Small intestine (tissue), 7 donors: Measurements from ENCODE around the gene PRTG. TPM values are rescaled to one million over a fixed set of nuclear protein-coding genes. Genes with fewer than 3 reads are reported as not detected.
"Not testable (repeated sequence)": the region's sequence is repeated elsewhere in the genome, so short reads cannot be mapped to it uniquely, and the experiment has no call there.

Source experiments
- DNase-seq, 2 donors: peaks; one replicate each; pipeline versions ENCODE4 v3.0.0 to v3.0.0-alpha.2; 2013
- FAIRE-seq: peaks from 2 replicates; lab custom pipeline; 2012; peaks lifted over from hg19 to GRCh38; lab: Jason Lieb, UNC
- H3K27ac ChIP-seq, 3 donors: one replicate each; pipeline ENCODE4 v1.5.1; 2013; ENCODE audit warnings: low read length in 2 of 3, mild to moderate bottlenecking in 2 of 3, control low read depth in 1 of 3, inconsistent platforms in 1 of 3, low read depth in 1 of 3, moderate library complexity in 1 of 3
- H3K27me3 ChIP-seq, 3 donors: one replicate each; pipeline ENCODE4 v1.6.1; 2013; ENCODE audit warnings: low read length in 3 of 3, inconsistent platforms in 1 of 3; ENCODE audit not compliant: control insufficient read depth in 3 of 3, insufficient read depth in 3 of 3
- H3K36me3 ChIP-seq, 3 donors: one replicate each; pipeline ENCODE4 v1.6.1; 2013; ENCODE audit warnings: low read length in 3 of 3, inconsistent platforms in 1 of 3, low read depth in 1 of 3, mild to moderate bottlenecking in 1 of 3, moderate library complexity in 1 of 3; ENCODE audit not compliant: control insufficient read depth in 3 of 3, insufficient read depth in 2 of 3
- H3K4me1 ChIP-seq, 3 donors: one replicate each; pipeline ENCODE4 v1.6.1; 2013; ENCODE audit warnings: low read length in 2 of 3, inconsistent platforms in 1 of 3, low read depth in 1 of 3, mild to moderate bottlenecking in 1 of 3, moderate library complexity in 1 of 3; ENCODE audit not compliant: control insufficient read depth in 3 of 3, insufficient read depth in 2 of 3
- H3K4me3 ChIP-seq, 3 donors: one replicate each; pipeline ENCODE4 v1.5.1; 2013; ENCODE audit warnings: low read length in 3 of 3, control low read depth in 1 of 3, inconsistent platforms in 1 of 3, low read depth in 1 of 3, mild to moderate bottlenecking in 1 of 3, moderate library complexity in 1 of 3
- H3K9me3 ChIP-seq, 2 donors: one replicate each; pipeline ENCODE4 v1.6.1; 2013; ENCODE audit warnings: low read depth in 1 of 2, low read length in 1 of 2; ENCODE audit not compliant: control insufficient read depth in 2 of 2, insufficient read depth in 1 of 2
- WGBS, 3 donors: extraction: QIAGEN DNeasy Blood & Tissue Kit; methylation state at CpG; one replicate each; pipeline ENCODE4 v1.1.7; 2013; 5-methylcytosine and 5-hydroxymethylcytosine counted together
- polyA plus RNA-seq, 4 donors: library from polyadenylated mRNA; stranded (reverse) in 3 of 4; unstranded in 1 of 4; fragments of 200-250 nt in 3 of 4; fragments of 120-200 nt in 1 of 4; gene quantifications; one replicate each; pipeline versions ENCODE4 v1.2.1 to v1.2.3, GENCODE V29; 2013
- donor health status: healthy with polysubstance abuse.
- donor health status: control.
- donor health status: control.
- donor health status: Bipolar disorder and iron deficiency.
- donor health status: healthy.

The PRTG gene
- polyA plus RNA-seq, 4 donors: 0.19 to 6.4 TPM; not detected in 2

GRCh38 chr15:55764398-55764797, 21.4 kb upstream of the PRTG start:
- H3K27ac ChIP-seq: no peak overlapping the region
- FAIRE-seq (no peak), DNase-seq (no peak)
- no peak overlapping the region for H3K4me3 ChIP-seq
- H3K9me3 ChIP-seq: no peaks in the 10 kb centered on the region
- WGBS, 3 donors: 90 to 96% (median 90%) methylated on average over 6 of the region's 6 CpGs
- no peaks in the 10 kb centered on the region for H3K36me3 ChIP-seq
- no peaks in the 10 kb centered on the region for H3K4me1 ChIP-seq
- H3K27me3 ChIP-seq: no peaks in the 10 kb centered on the region

- Histone ChIP-seq H3K4me1 (no peaks in the 10 kb centered on the region), H3K27ac (no peak overlapping the region), H3K36me3 (no peaks in the 10 kb centered on the region), H3K27me3 (no peaks in the 10 kb centered on the region), H3K4me3 (no peak overlapping the region), H3K9me3 (no peaks in the 10 kb centered on the region)
- FAIRE-seq (no peak), DNase-seq (no peak)
- 84 to 90% (median 85%) methylated on average over 13 of the region's 13 CpGs for WGBS, 3 donors
These were observed 15.6 kb upstream of the PRTG start for GRCh38 chr15:55758580-55758986.

GRCh38 chr15:55753433-55753832, 10.5 kb upstream of the PRTG start:
- FAIRE-seq, DNase-seq, H3K4me1 ChIP-seq, H3K4me3 ChIP-seq, H3K9me3 ChIP-seq, H3K27ac ChIP-seq, H3K27me3 ChIP-seq, H3K36me3 ChIP-seq: not testable (repeated sequence)
- 83 to 92% (median 89%) methylated on average over 5 of the region's 5 CpGs for WGBS, 3 donors

- Histone ChIP-seq H3K27ac (no peak overlapping the region), H3K27me3 (no peaks in the 10 kb centered on the region), H3K4me1 (no peaks in the 10 kb centered on the region), H3K36me3 (no peaks in the 10 kb centered on the region), H3K9me3 (no peaks in the 10 kb centered on the region), H3K4me3 (no peak overlapping the region)
- DNase-seq: no peak
- 56 to 77% (median 58%) methylated on average over 2 of the region's 2 CpGs for WGBS, 3 donors
- no peak for FAIRE-seq
These were observed 7.8 kb upstream of the PRTG start for GRCh38 chr15:55750706-55751105.

GRCh38 chr15:55743729-55744655, 1.0 kb upstream of the PRTG start:
- FAIRE-seq (no peak), DNase-seq (no peak)
- Histone ChIP-seq H3K9me3 (no peaks in the 10 kb centered on the region), H3K27ac (peak overlapping the region in 1 of 3 donors; percentile 72), H3K4me3 (peak overlapping the region in 1 of 3 donors; percentile 73), H3K4me1 (peaks cover 0 to 5% (median 4%) of the 10 kb centered on the region in 3 donors), H3K36me3 (no peaks in the 10 kb centered on the region), H3K27me3 (peaks cover 12 to 17% (median 15%) of the 10 kb centered on the region in 3 donors)
- 52 to 58% (median 58%) methylated on average over 21 of the region's 21 CpGs for WGBS, 3 donors

- H3K27me3 ChIP-seq: peaks cover 12 to 17% (median 15%) of the 10 kb centered on the region in 3 donors
- peak overlapping the region; percentile 52 to 73 (median 53) for H3K4me3 ChIP-seq
- H3K27ac ChIP-seq: peak overlapping the region in 1 of 3 donors; percentile 53
- H3K9me3 ChIP-seq: no peaks in the 10 kb centered on the region
- WGBS, 3 donors: 0 to 1% (median 1%) methylated on average over 44 to 52 of the region's 52 CpGs
- peaks cover 0 to 5% (median 4%) of the 10 kb centered on the region in 3 donors for H3K4me1 ChIP-seq
- no peaks in the 10 kb centered on the region for H3K36me3 ChIP-seq
- DNase-seq (peak in 1 of 2 donors; percentile 76), FAIRE-seq (no peak)
These were observed 440 bp downstream of the PRTG start for GRCh38 chr15:55742498-55742926.

- no peak for FAIRE-seq
- DNase-seq: peak in 1 of 2 donors; percentile 65
- peaks cover 0 to 8% (median 5%) of the 10 kb centered on the region in 3 donors for H3K4me1 ChIP-seq
- no peaks in the 10 kb centered on the region for H3K9me3 ChIP-seq
- WGBS, 3 donors: 1 to 3% (median 2%) methylated on average over 33 to 34 of the region's 34 CpGs
- no peaks in the 10 kb centered on the region for H3K36me3 ChIP-seq
- no peak overlapping the region for H3K27ac ChIP-seq
- H3K4me3 ChIP-seq: peak overlapping the region; percentile 52 to 73 (median 53)
- H3K27me3 ChIP-seq: peaks cover 12 to 17% (median 15%) of the 10 kb centered on the region in 3 donors
These were observed 987 bp downstream of the PRTG start for GRCh38 chr15:55741833-55742497.
